HepG2 (cell line): ENCODE data around the gene IGLON5. TPM values are rescaled to one million over a fixed set of nuclear protein-coding genes. Genes with fewer than 3 reads are reported as not detected.

ENCODE experiments used
- AGO1 ChIP-seq: fragments of 200-400 bp; formaldehyde crosslinking; IDR thresholded peaks from 2 replicates; pipeline ENCODE4 v1.6.1; 2017; ENCODE audit warnings: mild to moderate bottlenecking, low read depth, low read length, moderate library complexity; ENCODE audit not compliant: poor library complexity, severe bottlenecking
- HDAC2 ChIP-seq: sonication (generic); formaldehyde crosslinking; IDR thresholded peaks from 2 replicates; pipeline ENCODE4 v1.4.0; 2020; ENCODE audit warnings: missing genetic modification reagents
- MXD3 ChIP-seq: IDR thresholded peaks from 2 replicates; pipeline ENCODE4 v1.6.1; 2016; ENCODE audit warnings: mild to moderate bottlenecking, missing biosample characterization, missing genetic modification reagents
- MYC ChIP-seq: sonication (generic); formaldehyde crosslinking; IDR thresholded peaks from 2 replicates; pipeline ENCODE4 v1.9.0; 2021; ENCODE audit warnings: missing genetic modification reagents, borderline replicate concordance
- MYNN ChIP-seq: sonication (generic); formaldehyde crosslinking; IDR thresholded peaks from 2 replicates; pipeline ENCODE4 v1.4.0; 2020; ENCODE audit warnings: mild to moderate bottlenecking, low read depth, missing genetic modification reagents
- PATZ1 ChIP-seq: sonication (generic); formaldehyde crosslinking; IDR thresholded peaks from 2 replicates; pipeline ENCODE4 v1.4.0; 2020; ENCODE audit warnings: missing genetic modification reagents
- RBM39 ChIP-seq: fragments of 200-400 bp; formaldehyde crosslinking; IDR thresholded peaks from one replicate; pipeline ENCODE4 v1.6.1; 2018; ENCODE audit warnings: antibody characterized with exemption, mild to moderate bottlenecking, low read depth, low read length; ENCODE audit not compliant: poor library complexity, severe bottlenecking
- RELA ChIP-seq: sonication (generic); formaldehyde crosslinking; IDR thresholded peaks from 2 replicates; pipeline ENCODE4 v1.4.0; 2020; ENCODE audit warnings: missing genetic modification reagents
- SMYD3 ChIP-seq: sonication (generic); formaldehyde crosslinking; IDR thresholded peaks from 2 replicates; pipeline ENCODE4 v1.8.1; 2023; ENCODE audit warnings: mild to moderate bottlenecking, missing genetic modification reagents
- SP5 ChIP-seq: IDR thresholded peaks from 2 replicates; pipeline ENCODE4 v1.6.1; 2016; ENCODE audit warnings: low read depth, borderline replicate concordance
- SRSF1 ChIP-seq: fragments of 200-400 bp; formaldehyde crosslinking; optimal IDR thresholded peaks from 2 replicates; pipeline ENCODE3; 2017; ENCODE audit warnings: mild to moderate bottlenecking, low read depth, low read length, moderate library complexity
- ZFP90 ChIP-seq: sonication (generic); formaldehyde crosslinking; IDR thresholded peaks from 2 replicates; pipeline ENCODE4 v1.8.0; 2022; ENCODE audit warnings: missing genetic modification reagents, mild to moderate bottlenecking, inconsistent platforms, borderline replicate concordance
- ZNF234 ChIP-seq: sonication (generic); formaldehyde crosslinking; conservative IDR thresholded peaks from 2 replicates; pipeline ENCODE4 v1.5.1; 2020; ENCODE audit warnings: mild to moderate bottlenecking, missing genetic modification reagents
- polyA plus RNA-seq, 8 experiments: library from polyadenylated mRNA; depleted of rRNA in 3 of 8; stranded (reverse) in 7 of 8; unstranded in 1 of 8; fragments of >200 nt; fragmentation: Illumina TruSeq in 4 of 8; extraction: Trizol in 4 of 8; gene quantifications; 2 replicates each; pipeline versions ENCODE4 v1.2.1 to v1.2.3, GENCODE V29; 2011 to 2016; ENCODE audit warnings: low read depth in 4 of 8, missing spikeins in 1 of 8, mixed read lengths in 1 of 8; ENCODE audit not compliant: insufficient read depth in 1 of 8
- total RNA-seq, 5 experiments: library from RNA; depleted of rRNA; stranded (reverse); fragments of >200 nt; fragmentation: Illumina TruSeq; extraction: Trizol; gene quantifications; 2 replicates each; pipeline ENCODE4 v1.2.3, GENCODE V29; 2016; ENCODE audit warnings: low read depth in 1 of 5
- TF ChIP-seq, protein P1 (sequence below): sonication (generic); formaldehyde crosslinking; IDR thresholded peaks from 2 replicates; pipeline ENCODE4 v1.5.1; 2020; ENCODE audit warnings: mild to moderate bottlenecking, moderate library complexity, missing genetic modification reagents
- TF ChIP-seq, protein P2 (sequence below): sonication (generic); formaldehyde crosslinking; IDR thresholded peaks from 2 replicates; pipeline ENCODE4 v1.8.0; 2022; ENCODE audit warnings: missing genetic modification reagents, mild to moderate bottlenecking, borderline replicate concordance
- TF ChIP-seq, protein P3 (sequence below): sonication (generic); formaldehyde crosslinking; IDR thresholded peaks from 2 replicates; pipeline ENCODE4 v1.9.0; 2021; ENCODE audit warnings: mild to moderate bottlenecking, missing genetic modification reagents

Gene IGLON5
- total and polyA plus RNA-seq, 2 of the 13 experiments (the other 11 are each of a cell fraction or from before 2014, with no cell fraction given): 0.04 to 5.7 TPM

GRCh38 chr19:51367565-51368365 is 56.3 kb downstream of the IGLON5 start (continued):
- TF ChIP-seq, protein P1, sequence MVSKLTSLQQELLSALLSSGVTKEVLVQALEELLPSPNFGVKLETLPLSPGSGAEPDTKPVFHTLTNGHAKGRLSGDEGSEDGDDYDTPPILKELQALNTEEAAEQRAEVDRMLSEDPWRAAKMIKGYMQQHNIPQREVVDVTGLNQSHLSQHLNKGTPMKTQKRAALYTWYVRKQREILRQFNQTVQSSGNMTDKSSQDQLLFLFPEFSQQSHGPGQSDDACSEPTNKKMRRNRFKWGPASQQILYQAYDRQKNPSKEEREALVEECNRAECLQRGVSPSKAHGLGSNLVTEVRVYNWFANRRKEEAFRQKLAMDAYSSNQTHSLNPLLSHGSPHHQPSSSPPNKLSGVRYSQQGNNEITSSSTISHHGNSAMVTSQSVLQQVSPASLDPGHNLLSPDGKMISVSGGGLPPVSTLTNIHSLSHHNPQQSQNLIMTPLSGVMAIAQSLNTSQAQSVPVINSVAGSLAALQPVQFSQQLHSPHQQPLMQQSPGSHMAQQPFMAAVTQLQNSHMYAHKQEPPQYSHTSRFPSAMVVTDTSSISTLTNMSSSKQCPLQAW (CRISPR knock-in tag): peak; percentile 81
- TF ChIP-seq PATZ1 (peak; percentile 95), SP5 (CRISPR knock-in tag) (peak; percentile 75; the same call in 1 of the 2 replicates), ZFP90 (CRISPR knock-in tag) (peak; percentile 57), MYNN (CRISPR knock-in tag) (no peak), AGO1 (peak; percentile 59), SMYD3 (CRISPR knock-in tag) (peak; percentile 60; the same call in 1 of the 2 replicates), MYC (CRISPR knock-in tag) (peak; percentile 79), RELA (CRISPR knock-in tag) (no peak), SRSF1 (peak; percentile 69), MXD3 (CRISPR knock-in tag) (peak; percentile 67), ZNF234 (CRISPR knock-in tag) (peak; percentile 71; the same call in 1 of the 2 replicates), HDAC2 (CRISPR knock-in tag) (peak; percentile 77), RBM39 (no peak)
- TF ChIP-seq, protein P2, sequence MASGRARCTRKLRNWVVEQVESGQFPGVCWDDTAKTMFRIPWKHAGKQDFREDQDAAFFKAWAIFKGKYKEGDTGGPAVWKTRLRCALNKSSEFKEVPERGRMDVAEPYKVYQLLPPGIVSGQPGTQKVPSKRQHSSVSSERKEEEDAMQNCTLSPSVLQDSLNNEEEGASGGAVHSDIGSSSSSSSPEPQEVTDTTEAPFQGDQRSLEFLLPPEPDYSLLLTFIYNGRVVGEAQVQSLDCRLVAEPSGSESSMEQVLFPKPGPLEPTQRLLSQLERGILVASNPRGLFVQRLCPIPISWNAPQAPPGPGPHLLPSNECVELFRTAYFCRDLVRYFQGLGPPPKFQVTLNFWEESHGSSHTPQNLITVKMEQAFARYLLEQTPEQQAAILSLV (CRISPR knock-in tag): 0 out of 2 replicates have a peak, but pooled peaks have one; percentile 30
- TF ChIP-seq, protein P3, sequence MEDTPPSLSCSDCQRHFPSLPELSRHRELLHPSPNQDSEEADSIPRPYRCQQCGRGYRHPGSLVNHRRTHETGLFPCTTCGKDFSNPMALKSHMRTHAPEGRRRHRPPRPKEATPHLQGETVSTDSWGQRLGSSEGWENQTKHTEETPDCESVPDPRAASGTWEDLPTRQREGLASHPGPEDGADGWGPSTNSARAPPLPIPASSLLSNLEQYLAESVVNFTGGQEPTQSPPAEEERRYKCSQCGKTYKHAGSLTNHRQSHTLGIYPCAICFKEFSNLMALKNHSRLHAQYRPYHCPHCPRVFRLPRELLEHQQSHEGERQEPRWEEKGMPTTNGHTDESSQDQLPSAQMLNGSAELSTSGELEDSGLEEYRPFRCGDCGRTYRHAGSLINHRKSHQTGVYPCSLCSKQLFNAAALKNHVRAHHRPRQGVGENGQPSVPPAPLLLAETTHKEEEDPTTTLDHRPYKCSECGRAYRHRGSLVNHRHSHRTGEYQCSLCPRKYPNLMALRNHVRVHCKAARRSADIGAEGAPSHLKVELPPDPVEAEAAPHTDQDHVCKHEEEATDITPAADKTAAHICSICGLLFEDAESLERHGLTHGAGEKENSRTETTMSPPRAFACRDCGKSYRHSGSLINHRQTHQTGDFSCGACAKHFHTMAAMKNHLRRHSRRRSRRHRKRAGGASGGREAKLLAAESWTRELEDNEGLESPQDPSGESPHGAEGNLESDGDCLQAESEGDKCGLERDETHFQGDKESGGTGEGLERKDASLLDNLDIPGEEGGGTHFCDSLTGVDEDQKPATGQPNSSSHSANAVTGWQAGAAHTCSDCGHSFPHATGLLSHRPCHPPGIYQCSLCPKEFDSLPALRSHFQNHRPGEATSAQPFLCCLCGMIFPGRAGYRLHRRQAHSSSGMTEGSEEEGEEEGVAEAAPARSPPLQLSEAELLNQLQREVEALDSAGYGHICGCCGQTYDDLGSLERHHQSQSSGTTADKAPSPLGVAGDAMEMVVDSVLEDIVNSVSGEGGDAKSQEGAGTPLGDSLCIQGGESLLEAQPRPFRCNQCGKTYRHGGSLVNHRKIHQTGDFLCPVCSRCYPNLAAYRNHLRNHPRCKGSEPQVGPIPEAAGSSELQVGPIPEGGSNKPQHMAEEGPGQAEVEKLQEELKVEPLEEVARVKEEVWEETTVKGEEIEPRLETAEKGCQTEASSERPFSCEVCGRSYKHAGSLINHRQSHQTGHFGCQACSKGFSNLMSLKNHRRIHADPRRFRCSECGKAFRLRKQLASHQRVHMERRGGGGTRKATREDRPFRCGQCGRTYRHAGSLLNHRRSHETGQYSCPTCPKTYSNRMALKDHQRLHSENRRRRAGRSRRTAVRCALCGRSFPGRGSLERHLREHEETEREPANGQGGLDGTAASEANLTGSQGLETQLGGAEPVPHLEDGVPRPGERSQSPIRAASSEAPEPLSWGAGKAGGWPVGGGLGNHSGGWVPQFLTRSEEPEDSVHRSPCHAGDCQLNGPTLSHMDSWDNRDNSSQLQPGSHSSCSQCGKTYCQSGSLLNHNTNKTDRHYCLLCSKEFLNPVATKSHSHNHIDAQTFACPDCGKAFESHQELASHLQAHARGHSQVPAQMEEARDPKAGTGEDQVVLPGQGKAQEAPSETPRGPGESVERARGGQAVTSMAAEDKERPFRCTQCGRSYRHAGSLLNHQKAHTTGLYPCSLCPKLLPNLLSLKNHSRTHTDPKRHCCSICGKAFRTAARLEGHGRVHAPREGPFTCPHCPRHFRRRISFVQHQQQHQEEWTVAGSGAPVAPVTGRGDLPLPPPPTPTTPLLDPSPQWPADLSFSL (CRISPR knock-in tag): 0 out of 2 replicates have a peak, but pooled peaks have one; percentile 64
